Measurements from ENCODE around the gene SEPTIN5. TPM values are rescaled to one million over a fixed set of nuclear protein-coding genes. Genes with fewer than 3 reads are reported as not detected.

Gene SEPTIN5
- total RNA-seq, 3 donors from 2014 or later (not counting 1 experiment from before 2014, with no cell fraction given): 0.52 to 4.5 (median 1.9) TPM

GRCh38 chr22:19713650-19714311, 522 bp upstream of the SEPTIN5 start:
- Histone ChIP-seq H3K27ac (ENCODE audit: low read length) (no peak overlapping the region), H3K27me3 (ENCODE audit: control insufficient read depth, insufficient read depth, low read length) (peaks cover 22% of the 10 kb centered on the region), H3K9me3 (ENCODE audit: control insufficient read depth, insufficient read depth, low read length) (no peaks in the 10 kb centered on the region), H3K4me1 (ENCODE audit: control insufficient read depth, insufficient read depth, low read length) (peaks cover 14% of the 10 kb centered on the region), H3K36me3 (ENCODE audit: control insufficient read depth, insufficient read depth, low read length) (no peaks in the 10 kb centered on the region), H3K4me3 (ENCODE audit: low read length) (no peak overlapping the region)
- no peaks in the 10 kb centered on the region for H3K4me1 Mint-ChIP-seq
- H3K36me3 Mint-ChIP-seq: no peaks in the 10 kb centered on the region
- intact Hi-C loops (cut with micrococcal nuclease): no loop called here
- H3K9me3 Mint-ChIP-seq: no peaks in the 10 kb centered on the region
- ATAC-seq (no peak), DNase-seq (no peak)
- WGBS (ENCODE audit: insufficient coverage): 39% methylated on average over 38 of the region's 38 CpGs
- TF ChIP-seq CTCF (IDR thresholded peaks at IDR 0.05): no peak
- H3K27me3 Mint-ChIP-seq (ENCODE audit: low read depth in 2 of 2): peaks cover 0 to 21% of the 10 kb centered on the region in 2 donors
- H3K27ac Mint-ChIP-seq: no peak overlapping the region
- peak overlapping the region; percentile 73 for H3K4me3 Mint-ChIP-seq

- peaks cover 12 to 32% of the 10 kb centered on the region in 2 donors for H3K27me3 Mint-ChIP-seq (ENCODE audit: low read depth in 2 of 2)
- H3K27ac Mint-ChIP-seq: no peak overlapping the region
- DNase-seq: no peak
- H3K36me3 Mint-ChIP-seq: no peaks in the 10 kb centered on the region
- H3K4me3 Mint-ChIP-seq: peak overlapping the region; percentile 37
- Histone ChIP-seq H3K4me1 (ENCODE audit: control insufficient read depth, insufficient read depth, low read length) (peaks cover 14% of the 10 kb centered on the region), H3K27me3 (ENCODE audit: control insufficient read depth, insufficient read depth, low read length) (peaks cover 24% of the 10 kb centered on the region), H3K27ac (ENCODE audit: low read length) (no peak overlapping the region), H3K4me3 (ENCODE audit: low read length) (no peak overlapping the region), H3K36me3 (ENCODE audit: control insufficient read depth, insufficient read depth, low read length) (no peaks in the 10 kb centered on the region), H3K9me3 (ENCODE audit: control insufficient read depth, insufficient read depth, low read length) (no peaks in the 10 kb centered on the region)
- peaks cover 0 to 8% of the 10 kb centered on the region in 2 donors for H3K4me1 Mint-ChIP-seq
- WGBS (ENCODE audit: insufficient coverage): 70% methylated on average over 4 of the region's 4 CpGs
- H3K9me3 Mint-ChIP-seq: no peaks in the 10 kb centered on the region
- intact Hi-C loops (cut with micrococcal nuclease): loop anchor here (5.0 kb wide), 1 partner anchor 38 kb away; no protein-coding TSS in a partner anchor
- ATAC-seq: no peak
- TF ChIP-seq CTCF (IDR thresholded peaks at IDR 0.05): no peak
Observed at GRCh38 chr22:19715188-19715930, 1.1 kb downstream of the SEPTIN5 start.

- Mint-ChIP-seq H3K4me3 (peak overlapping the region; percentile 6), H3K4me1 (peaks cover 0 to 8% of the 10 kb centered on the region in 2 donors), H3K9me3 (no peaks in the 10 kb centered on the region), H3K27ac (no peak overlapping the region), H3K36me3 (no peaks in the 10 kb centered on the region), H3K27me3 (ENCODE audit: low read depth in 2 of 2) (peaks cover 21 to 41% of the 10 kb centered on the region in 2 donors)
- Histone ChIP-seq H3K27me3 (ENCODE audit: control insufficient read depth, insufficient read depth, low read length) (peaks cover 26% of the 10 kb centered on the region), H3K27ac (ENCODE audit: low read length) (no peak overlapping the region), H3K36me3 (ENCODE audit: control insufficient read depth, insufficient read depth, low read length) (no peaks in the 10 kb centered on the region), H3K9me3 (ENCODE audit: control insufficient read depth, insufficient read depth, low read length) (no peaks in the 10 kb centered on the region), H3K4me1 (ENCODE audit: control insufficient read depth, insufficient read depth, low read length) (peaks cover 14% of the 10 kb centered on the region), H3K4me3 (ENCODE audit: low read length) (no peak overlapping the region)
- WGBS (ENCODE audit: insufficient coverage): 85% methylated on average over 11 of the region's 11 CpGs
- ATAC-seq (no peak), DNase-seq (no peak)
- intact Hi-C loops (cut with micrococcal nuclease): loop anchor here (5.0 kb wide), 1 partner anchor 39 kb away; no protein-coding TSS in a partner anchor
- no peak for TF ChIP-seq CTCF (IDR thresholded peaks at IDR 0.05)
Observed at GRCh38 chr22:19716041-19716828, 1.9 kb downstream of the SEPTIN5 start.

Data from natural killer cell (primary cell).